Psoas muscle (tissue), 8 donors: Measurements from ENCODE around the gene TSPAN7. TPM values are rescaled to one million over a fixed set of nuclear protein-coding genes. Genes with fewer than 3 reads are reported as not detected.

Source experiments
- ATAC-seq, 4 donors: fragments of 200-7000 bp; cut with Tn5 transposase; one replicate each; pipeline ENCODE4 v1.9.1; 2020; ENCODE audit warnings: moderate library complexity in 3 of 4, mild to moderate bottlenecking in 2 of 4
- DNase-seq, 2 donors: peaks; one replicate each; pipeline ENCODE4 v3.0.0-alpha.2; 2020
- H3K27ac ChIP-seq: fragments of 200-600 bp; one replicate; pipeline ENCODE4 v1.8.0; 2022
- H3K27me3 ChIP-seq, 3 donors: fragments of 200-600 bp in 1 of 3; one replicate each; pipeline versions ENCODE4 v1.6.1 to v1.8.0; 2013 to 2022; ENCODE audit warnings: low read length in 2 of 3, mild to moderate bottlenecking in 2 of 3, moderate library complexity in 1 of 3; ENCODE audit not compliant: insufficient read depth in 3 of 3
- H3K36me3 ChIP-seq, 2 donors: fragments of 200-600 bp in 1 of 2; one replicate each; pipeline versions ENCODE4 v1.6.1 to v1.8.0; 2013 to 2022; ENCODE audit warnings: low read depth in 1 of 2, mild to moderate bottlenecking in 1 of 2, moderate library complexity in 1 of 2; ENCODE audit not compliant: insufficient read depth in 1 of 2
- H3K4me1 ChIP-seq: fragments of 200-600 bp; one replicate; pipeline ENCODE4 v1.8.0; 2022
- H3K4me3 ChIP-seq: fragments of 200-600 bp; one replicate; pipeline ENCODE4 v1.8.0; 2022; ENCODE audit warnings: mild to moderate bottlenecking
- H3K9me3 ChIP-seq: fragments of 200-600 bp; one replicate; pipeline ENCODE4 v1.8.0; 2022
- CTCF ChIP-seq: fragments of 200-600 bp; IDR thresholded peaks from one replicate; pipeline ENCODE4 v1.8.0; 2022; ENCODE audit warnings: antibody characterized with exemption
- WGBS, 3 donors: extraction: QIAGEN DNeasy Blood & Tissue Kit; methylation state at CpG; one replicate each; pipeline versions ENCODE4 v1.1.6 to v1.1.7; 2013; 5-methylcytosine and 5-hydroxymethylcytosine counted together
- intact Hi-C, 2 donors: fragments of 100-400 bp; cut with DNase I; formaldehyde crosslinking; loops; one replicate each; pipeline versions ENCODE4 v1.11.0 to v1.14.2; 2022
- polyA plus RNA-seq, 3 donors: library from polyadenylated mRNA; stranded (reverse); fragments of 200-250 nt; gene quantifications; one replicate each; pipeline ENCODE4 v1.2.3, GENCODE V29; 2013
- total RNA-seq, 4 donors: library from RNA; stranded (reverse); fragmentation: NEBNext Ultra II Directional in 2 of 4; extraction: Animal tissue kit (Norgen Biotek cat#: 25700) in 2 of 4; gene quantifications; one replicate each; pipeline versions ENCODE4 v1.2.1 to v1.2.4, GENCODE V29; 2021 to 2023
- donor health status: healthy with polysubstance abuse.
- donor health status: DM: no; HTN: no; CAD: no; lungs with moderate emphysema.
- donor health status: Bipolar disorder and iron deficiency.
- donor health status: healthy.
- donor health status: DM: yes; HTN: yes; CAD: no.
- donor health status: DM: no; HTN: no; CAD: no.
- donor health status: DM: no; HTN: no; CAD: no.
- donor health status: DM: yes; HTN: yes; CAD: no.

The TSPAN7 gene
- total and polyA plus RNA-seq, 7 donors, result 65.2 to 234 (median 136) TPM

- H3K9me3 ChIP-seq, result no peaks in the 10 kb centered on the region
Measured at GRCh38 chrX:38718311-38718710, 157.0 kb downstream of the TSPAN7 start.

GRCh38 chrX:38726612-38727011, 165.3 kb downstream of the TSPAN7 start:
- Histone ChIP-seq H3K4me3 (no peak overlapping the region), H3K9me3 (no peaks in the 10 kb centered on the region), H3K27me3 (peaks cover 0 to 4% (median 0%) of the 10 kb centered on the region in 3 donors), H3K27ac (no peak overlapping the region), H3K36me3 (no peaks in the 10 kb centered on the region), H3K4me1 (no peaks in the 10 kb centered on the region)
- no peak for TF ChIP-seq CTCF
- DNase-seq (no peak), ATAC-seq (no peak)
- intact Hi-C loops, result no loop called here
- 41 to 59% (median 52%) methylated on average over 2 of the region's 2 CpGs for WGBS, 3 donors

More at GRCh38 chrX:38718311-38718710, 157.0 kb downstream of the TSPAN7 start:
- ATAC-seq, result no peak
- no peak for DNase-seq
- TF ChIP-seq CTCF, result no peak
- intact Hi-C loops, result no loop called here
- Histone ChIP-seq H3K27me3 (peaks cover 0 to 13% (median 0%) of the 10 kb centered on the region in 3 donors), H3K36me3 (no peaks in the 10 kb centered on the region), H3K4me3 (no peak overlapping the region), H3K27ac (no peak overlapping the region), H3K4me1 (no peaks in the 10 kb centered on the region)
- 50 to 82% (median 77%) methylated on average over 1 of the region's 1 CpG for WGBS, 3 donors

GRCh38 chrX:38727668-38728067, 166.3 kb downstream of the TSPAN7 start:
- Histone ChIP-seq H3K27ac (no peak overlapping the region), H3K27me3 (peaks cover 0 to 4% (median 0%) of the 10 kb centered on the region in 3 donors), H3K9me3 (no peaks in the 10 kb centered on the region), H3K36me3 (no peaks in the 10 kb centered on the region), H3K4me1 (no peaks in the 10 kb centered on the region), H3K4me3 (no peak overlapping the region)
- no peak for TF ChIP-seq CTCF
- intact Hi-C loops, result no loop called here
- ATAC-seq (no peak), DNase-seq (no peak)
- WGBS, 3 donors, result 75 to 96% (median 89%) methylated on average over 3 of the region's 3 CpGs

- ATAC-seq, result no peak
- WGBS, 3 donors, result 45 to 84% (median 81%) methylated on average over 1 of the region's 1 CpG
- Histone ChIP-seq H3K36me3 (no peaks in the 10 kb centered on the region), H3K27ac (no peak overlapping the region), H3K27me3 (peaks cover 0 to 8% (median 0%) of the 10 kb centered on the region in 3 donors), H3K9me3 (peaks cover 2% of the 10 kb centered on the region), H3K4me1 (no peaks in the 10 kb centered on the region), H3K4me3 (no peak overlapping the region)
- intact Hi-C loops, result no loop called here
- no peak for DNase-seq
- TF ChIP-seq CTCF, result no peak
Measured at GRCh38 chrX:38732866-38733265, 171.5 kb downstream of the TSPAN7 start.

Other genes starting within 250 kb of the TSPAN7 start
- 10 to 100 TPM in 2 of 4 donors, 1 to 10 TPM in 2; 4.0 to 19.7 (median 7.7) TPM for gene RPGR, start 234.0 kb upstream of the TSPAN7 start, total RNA-seq
- gene RPGR, start 234.0 kb upstream of the TSPAN7 start, polyA plus RNA-seq, result 10 to 100 TPM in 1 of 3 donors, 1 to 10 TPM in 2; 7.2 to 26.8 (median 9.6) TPM
- gene OTC, start 208.9 kb upstream of the TSPAN7 start, total RNA-seq, result under 1 TPM in 3 of 4 donors, not detected in 1; 0.14 to 0.29 (median 0.17) TPM
- gene OTC, start 208.9 kb upstream of the TSPAN7 start, polyA plus RNA-seq, result under 1 TPM; 0.08 to 0.34 (median 0.25) TPM
- 100 to 1,000 TPM in 3 of 4 donors, 10 to 100 TPM in 1; 57.5 to 129 (median 121) TPM for gene MID1IP1, start 239.9 kb downstream of the TSPAN7 start, total RNA-seq
- 10 to 100 TPM; 11.0 to 91.2 (median 45.5) TPM for gene MID1IP1, start 239.9 kb downstream of the TSPAN7 start, polyA plus RNA-seq